ENCODE results near the gene ANGPTL2. TPM values are rescaled to one million over a fixed set of nuclear protein-coding genes. Genes with fewer than 3 reads are reported as not detected.

Gene ANGPTL2
- polyA plus RNA-seq, 1 of the 3 experiments (the other 2 are of a cell fraction): 12.3 TPM

GRCh38 chr9:127153501-127153900 is 31.1 kb upstream of the ANGPTL2 start:
- WGBS (ENCODE audit: low lambda C conversion rate): 94% methylated on average over 4 of the region's 4 CpGs
- no peak for DNase-seq

DNA sequence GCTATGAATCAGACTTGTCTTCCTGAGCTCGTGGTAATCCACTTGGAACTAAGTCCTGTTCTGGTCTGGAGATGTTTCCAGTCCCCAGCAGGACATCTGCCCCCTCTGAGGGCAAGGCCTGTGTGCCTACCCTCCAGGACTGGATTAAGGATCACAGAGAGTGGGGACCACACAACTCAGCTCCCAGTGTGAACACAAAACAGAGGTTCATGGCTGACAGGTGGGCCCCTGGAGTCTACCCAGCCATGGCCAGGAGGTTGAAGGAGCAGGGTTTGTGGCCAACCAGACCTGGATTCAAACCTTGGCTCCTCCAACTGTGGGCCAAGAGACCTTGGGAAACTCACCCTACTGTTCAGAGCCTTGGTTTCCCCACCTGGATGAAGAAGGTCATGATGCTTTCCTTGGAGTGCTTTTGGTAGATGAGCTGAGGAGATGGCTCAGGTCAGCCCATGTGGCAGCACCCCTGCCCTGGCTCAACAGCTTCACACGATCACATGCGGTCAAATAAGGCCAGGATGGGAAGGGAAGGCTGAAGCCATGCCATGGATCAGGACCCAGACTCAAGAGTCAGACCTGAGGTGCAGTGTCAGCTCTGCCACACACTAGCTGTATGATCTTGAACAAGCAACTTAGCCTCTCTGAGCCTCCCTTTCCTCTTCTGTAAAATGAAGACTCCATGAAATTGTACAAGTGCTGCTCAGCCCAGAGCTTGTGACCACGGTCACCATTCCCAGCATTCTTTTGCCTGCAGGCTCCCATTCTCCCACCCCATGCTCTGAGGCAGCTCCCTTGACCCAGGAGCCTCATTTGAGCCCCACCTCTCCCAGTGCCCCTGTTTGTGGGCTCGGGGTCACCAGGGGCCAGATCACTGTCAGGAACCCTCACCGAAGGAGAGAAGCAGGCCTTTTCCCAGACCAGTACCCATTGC is 27.3 kb upstream of the ANGPTL2 start:
- Histone ChIP-seq H3K4me1 (ENCODE audit: control insufficient read depth in 1 of 2, insufficient read depth in 2 of 2, low read depth in 1 of 2, low read length in 1 of 2) (no peaks in the 10 kb centered on the region; a peak in 1 of 4 replicates), H3K9me2 (no peaks in the 10 kb centered on the region), H3K4me3 (ENCODE audit: low read depth in 2 of 2, low read length in 1 of 2) (no peak overlapping the region), H3F3A (replicated peaks; ENCODE audit: insufficient read depth) (no peaks in the 10 kb centered on the region), H3K79me2 (ENCODE audit: insufficient read depth) (no peaks in the 10 kb centered on the region), H4K20me1 (ENCODE audit: insufficient read depth) (no peaks in the 10 kb centered on the region), H3K36me3 (replicated peaks in 1 of 2; ENCODE audit: control insufficient read depth in 1 of 2, insufficient read depth in 2 of 2, low read length in 1 of 2) (no peaks in the 10 kb centered on the region), H3K4me2 (no peak overlapping the region), H2AFZ (ENCODE audit: low read depth) (no peak overlapping the region), H3K27ac (ENCODE audit: low read depth in 2 of 2, low read length in 1 of 2) (no peak overlapping the region), H3K9me3 (no peaks in the 10 kb centered on the region), H3K27me3 (ENCODE audit: insufficient read depth) (no peaks in the 10 kb centered on the region), H3K9ac (no peak overlapping the region)
- ChIA-PET POLR2A (interaction anchor here (0.5 kb wide), 1 partner anchor 1231 kb away, joined by 3 read pairs; no protein-coding TSS in a partner anchor), CTCF (interaction anchor here (1.0 to 1.1 kb wide), 3 partner anchors 11 to 184 kb away, joined by 3 to 4 read pairs (median 3); no protein-coding TSS in a partner anchor)
- TF ChIP-seq GATA2 (CRISPR knock-in tag; IDR thresholded peaks at IDR 0.05): no peak
- no peak for TF ChIP-seq FOSL2 (IDR thresholded peaks at IDR 0.05; ENCODE audit: borderline replicate concordance, low read depth)
- TF ChIP-seq, protein P1, sequence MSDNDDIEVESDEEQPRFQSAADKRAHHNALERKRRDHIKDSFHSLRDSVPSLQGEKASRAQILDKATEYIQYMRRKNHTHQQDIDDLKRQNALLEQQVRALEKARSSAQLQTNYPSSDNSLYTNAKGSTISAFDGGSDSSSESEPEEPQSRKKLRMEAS (IDR thresholded peaks at IDR 0.05; ENCODE audit: low read depth): no peak
- no peak for TF ChIP-seq MXI1 (IDR thresholded peaks at IDR 0.05; ENCODE audit: low read depth, low read length)
- no peak for TF ChIP-seq RFX5 (IDR thresholded peaks at IDR 0.05; ENCODE audit: low read length)
- no peak for TF ChIP-seq SIN3A (IDR thresholded peaks at IDR 0.05; ENCODE audit: borderline replicate concordance, low read depth, low read length)
- no peak for TF ChIP-seq RAD21 (IDR thresholded peaks at IDR 0.05; ENCODE audit: low read length)
- TF ChIP-seq POLR2AphosphoS5 (IDR thresholded peaks at IDR 0.05; ENCODE audit: low read depth, low read length): no peak
- TF ChIP-seq EP300 (IDR thresholded peaks at IDR 0.05; ENCODE audit: borderline replicate concordance in 1 of 2, low read depth in 1 of 2, low read length in 1 of 2): no peak
- TF ChIP-seq JUND (IDR thresholded peaks at IDR 0.05): no peak
- no peak for TF ChIP-seq ZBTB33 (IDR thresholded peaks at IDR 0.05; ENCODE audit: borderline replicate concordance, low read depth)
- TF ChIP-seq, protein P2, sequence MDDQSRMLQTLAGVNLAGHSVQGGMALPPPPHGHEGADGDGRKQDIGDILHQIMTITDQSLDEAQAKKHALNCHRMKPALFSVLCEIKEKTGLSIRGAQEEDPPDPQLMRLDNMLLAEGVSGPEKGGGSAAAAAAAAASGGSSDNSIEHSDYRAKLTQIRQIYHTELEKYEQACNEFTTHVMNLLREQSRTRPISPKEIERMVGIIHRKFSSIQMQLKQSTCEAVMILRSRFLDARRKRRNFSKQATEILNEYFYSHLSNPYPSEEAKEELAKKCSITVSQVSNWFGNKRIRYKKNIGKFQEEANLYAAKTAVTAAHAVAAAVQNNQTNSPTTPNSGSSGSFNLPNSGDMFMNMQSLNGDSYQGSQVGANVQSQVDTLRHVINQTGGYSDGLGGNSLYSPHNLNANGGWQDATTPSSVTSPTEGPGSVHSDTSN (IDR thresholded peaks at IDR 0.05): no peak
- TF ChIP-seq, protein P3, sequence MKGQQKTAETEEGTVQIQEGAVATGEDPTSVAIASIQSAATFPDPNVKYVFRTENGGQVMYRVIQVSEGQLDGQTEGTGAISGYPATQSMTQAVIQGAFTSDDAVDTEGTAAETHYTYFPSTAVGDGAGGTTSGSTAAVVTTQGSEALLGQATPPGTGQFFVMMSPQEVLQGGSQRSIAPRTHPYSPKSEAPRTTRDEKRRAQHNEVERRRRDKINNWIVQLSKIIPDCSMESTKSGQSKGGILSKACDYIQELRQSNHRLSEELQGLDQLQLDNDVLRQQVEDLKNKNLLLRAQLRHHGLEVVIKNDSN (IDR thresholded peaks at IDR 0.05; ENCODE audit: borderline replicate concordance, low read depth): no peak
- TF ChIP-seq FOXJ3 (CRISPR knock-in tag; IDR thresholded peaks at IDR 0.05): no peak
- WGBS (ENCODE audit: low lambda C conversion rate): 70% methylated on average over 6 of the region's 6 CpGs
- DNase-seq: no peak

More at GRCh38 chr9:127153501-127153900, 31.1 kb upstream of the ANGPTL2 start:
- ChIA-PET CTCF (interaction anchor here (1.5 kb wide), 1 partner anchor 213 kb away, joined by 3 read pairs; no protein-coding TSS in a partner anchor), POLR2A (no interaction called here)
- Histone ChIP-seq H3K4me3 (ENCODE audit: low read depth in 2 of 2, low read length in 1 of 2) (no peak overlapping the region), H3K27ac (ENCODE audit: low read depth in 2 of 2, low read length in 1 of 2) (no peak overlapping the region), H3K79me2 (ENCODE audit: insufficient read depth) (no peaks in the 10 kb centered on the region), H4K20me1 (ENCODE audit: insufficient read depth) (no peaks in the 10 kb centered on the region), H3F3A (replicated peaks; ENCODE audit: insufficient read depth) (peaks cover 8% of the 10 kb centered on the region), H3K9ac (no peak overlapping the region), H3K4me1 (ENCODE audit: control insufficient read depth in 1 of 2, insufficient read depth in 2 of 2, low read depth in 1 of 2, low read length in 1 of 2) (no peaks in the 10 kb centered on the region; a peak in 2 of 4 replicates), H3K9me2 (no peaks in the 10 kb centered on the region), H3K36me3 (replicated peaks in 1 of 2; ENCODE audit: control insufficient read depth in 1 of 2, insufficient read depth in 2 of 2, low read length in 1 of 2) (no peaks in the 10 kb centered on the region), H3K27me3 (ENCODE audit: insufficient read depth) (no peaks in the 10 kb centered on the region), H2AFZ (ENCODE audit: low read depth) (no peak overlapping the region), H3K9me3 (no peaks in the 10 kb centered on the region), H3K4me2 (no peak overlapping the region)
- no peak for TF ChIP-seq YY1 (IDR thresholded peaks at IDR 0.05; ENCODE audit: low read depth)
- TF ChIP-seq GATA2 (CRISPR knock-in tag; IDR thresholded peaks at IDR 0.05): no peak
- no peak for TF ChIP-seq RXRA (IDR thresholded peaks at IDR 0.05; ENCODE audit: borderline replicate concordance, low read depth)
- TF ChIP-seq FOXJ3 (CRISPR knock-in tag; IDR thresholded peaks at IDR 0.05): no peak
- no peak for TF ChIP-seq JUND (IDR thresholded peaks at IDR 0.05)
- TF ChIP-seq FOSL2 (IDR thresholded peaks at IDR 0.05; ENCODE audit: borderline replicate concordance, low read depth): no peak
- no peak for TF ChIP-seq IRF3 (IDR thresholded peaks at IDR 0.05; ENCODE audit: low read depth, low read length)

All from SK-N-SH (cell line).